Measurements from ENCODE around the gene GRIK5. TPM values are rescaled to one million over a fixed set of nuclear protein-coding genes. Genes with fewer than 3 reads are reported as not detected.

The GRIK5 gene
- total RNA-seq, 1 donor from 2014 or later, result 0.37 TPM

DNA sequence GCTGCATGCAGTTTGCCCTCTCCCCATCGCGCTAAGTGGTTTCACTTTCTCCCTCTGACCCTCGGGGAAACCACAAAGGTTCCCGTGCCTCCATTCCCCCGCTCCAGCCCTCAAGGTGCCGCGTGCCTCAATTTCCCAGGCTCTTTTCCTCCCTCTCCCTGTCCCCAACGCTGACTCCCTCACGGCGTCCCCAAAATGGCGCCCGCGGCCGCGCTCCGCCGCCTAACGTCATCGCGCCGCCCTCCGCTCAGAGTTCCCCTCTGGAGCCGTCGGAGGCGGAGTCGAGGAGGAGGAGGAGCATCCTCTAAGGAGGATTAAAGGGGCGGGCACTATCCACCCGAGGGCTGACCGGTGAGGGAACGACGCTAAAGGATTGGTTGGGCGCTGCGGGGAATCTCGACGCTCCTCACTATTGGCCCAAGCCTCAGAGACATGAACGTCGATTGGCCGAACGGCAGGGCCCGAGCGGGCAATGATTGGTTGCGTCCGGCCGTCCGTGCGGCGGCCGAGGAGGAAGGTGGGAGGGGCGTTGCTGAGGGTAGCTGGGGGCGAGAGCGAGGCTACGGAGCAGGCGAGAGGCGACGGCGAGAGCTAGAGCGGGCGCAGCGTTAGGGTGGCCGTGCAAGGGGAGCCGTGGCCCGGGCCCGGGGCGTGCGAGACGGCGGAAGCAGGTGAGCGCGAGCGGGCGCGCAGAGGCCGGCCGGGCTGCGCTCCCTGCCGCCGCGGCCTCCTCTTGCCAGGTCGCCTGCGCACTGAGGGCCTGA is 5.8 kb upstream of the GRIK5 start, which contains the start of gene ZNF574:
ZNF574 (plus strand) TSS at position 551 of the 764 bp plus-strand sequence. CDS start 2,441 bp downstream, outside the sequence.
- Mint-ChIP-seq H3K9me3 (ENCODE audit: low read depth) (no peaks in the 10 kb centered on the region), H3K27ac (ENCODE audit: unreplicated experiment) (peak within 1 kb of the TSS; percentile 100), H3K36me3 (ENCODE audit: low read depth) (peaks cover 10% of the 10 kb centered on the region), H3K27me3 (ENCODE audit: low read depth) (no peaks in the 10 kb centered on the region), H3K4me3 (ENCODE audit: unreplicated experiment) (peak within 1 kb of the TSS; percentile 96), H3K4me1 (ENCODE audit: low read depth) (peaks cover 45% of the 10 kb centered on the region)
- peak; percentile 99 for DNase-seq (ENCODE audit: low spot score)
- TF ChIP-seq CTCF (IDR thresholded peaks at IDR 0.05), result no peak

DNA sequence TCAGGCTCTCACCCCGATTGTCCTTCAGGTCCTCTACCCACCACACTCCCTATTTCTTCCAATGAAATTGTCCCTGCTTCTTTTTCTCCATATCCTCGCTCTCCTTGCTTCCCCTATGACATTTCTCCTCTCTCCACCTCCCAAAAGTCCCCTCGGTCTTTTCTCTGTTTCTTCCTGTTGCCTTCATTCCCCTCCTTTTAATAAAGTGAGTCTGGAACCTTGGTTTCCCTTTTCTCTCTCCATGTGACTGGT is 5.3 kb upstream of the GRIK5 start:
- Mint-ChIP-seq H3K36me3 (ENCODE audit: low read depth) (peaks cover 10% of the 10 kb centered on the region), H3K27ac (ENCODE audit: unreplicated experiment) (peak overlapping the region; percentile 100), H3K9me3 (ENCODE audit: low read depth) (no peaks in the 10 kb centered on the region), H3K4me3 (ENCODE audit: unreplicated experiment) (peak overlapping the region; percentile 96), H3K27me3 (ENCODE audit: low read depth) (peaks cover 4% of the 10 kb centered on the region), H3K4me1 (ENCODE audit: low read depth) (peaks cover 45% of the 10 kb centered on the region)
- TF ChIP-seq CTCF (IDR thresholded peaks at IDR 0.05), result no peak
- no peak for DNase-seq (ENCODE audit: low spot score)

DNA sequence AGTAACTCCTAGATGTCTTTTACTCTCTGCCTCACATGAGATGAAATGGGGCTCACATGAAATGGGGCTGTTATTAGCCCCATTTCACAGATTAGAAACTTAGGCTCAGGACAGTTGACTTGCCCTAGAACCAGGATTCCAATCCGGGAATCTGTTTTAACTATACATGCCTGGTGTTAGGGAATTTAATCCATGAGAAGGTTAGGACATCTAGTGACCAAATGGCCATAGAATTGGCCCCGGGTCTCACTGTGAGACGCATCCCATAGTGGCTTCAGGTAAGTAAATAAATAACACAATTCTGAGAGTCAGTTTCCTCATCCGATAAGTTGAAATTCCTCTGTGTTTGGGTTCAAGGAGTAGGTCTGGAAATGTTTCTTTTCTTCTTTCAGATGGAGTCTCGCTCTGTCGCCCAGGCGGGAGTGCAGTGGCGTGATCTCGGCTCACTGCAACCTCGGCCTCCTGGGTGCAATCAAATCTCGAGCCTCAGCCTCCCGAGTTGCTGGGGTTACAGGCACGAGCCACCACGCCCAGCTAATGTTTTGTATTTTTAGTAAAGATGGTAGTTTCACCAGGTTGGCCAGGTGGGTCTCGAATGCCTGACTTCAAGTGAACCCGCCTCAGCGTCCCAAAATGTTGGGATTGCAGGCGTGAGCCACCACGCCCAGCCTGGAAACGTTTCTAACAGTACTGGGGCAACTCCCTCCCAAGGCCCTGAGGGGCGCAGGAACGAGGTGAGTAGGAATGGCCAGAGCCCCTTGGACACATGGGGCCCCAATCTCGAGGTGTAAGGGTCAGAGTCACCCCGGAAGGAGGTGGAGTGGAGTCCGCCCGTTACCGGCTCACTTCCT is 4.7 kb upstream of the GRIK5 start:
- Mint-ChIP-seq H3K27ac (ENCODE audit: unreplicated experiment) (peak overlapping the region; percentile 100), H3K4me1 (ENCODE audit: low read depth) (peaks cover 45% of the 10 kb centered on the region), H3K36me3 (ENCODE audit: low read depth) (peaks cover 10% of the 10 kb centered on the region), H3K9me3 (ENCODE audit: low read depth) (no peaks in the 10 kb centered on the region), H3K27me3 (ENCODE audit: low read depth) (peaks cover 4% of the 10 kb centered on the region), H3K4me3 (ENCODE audit: unreplicated experiment) (peak overlapping the region; percentile 96)
- no peak for TF ChIP-seq CTCF (IDR thresholded peaks at IDR 0.05)
- no peak for DNase-seq (ENCODE audit: low spot score)

DNA sequence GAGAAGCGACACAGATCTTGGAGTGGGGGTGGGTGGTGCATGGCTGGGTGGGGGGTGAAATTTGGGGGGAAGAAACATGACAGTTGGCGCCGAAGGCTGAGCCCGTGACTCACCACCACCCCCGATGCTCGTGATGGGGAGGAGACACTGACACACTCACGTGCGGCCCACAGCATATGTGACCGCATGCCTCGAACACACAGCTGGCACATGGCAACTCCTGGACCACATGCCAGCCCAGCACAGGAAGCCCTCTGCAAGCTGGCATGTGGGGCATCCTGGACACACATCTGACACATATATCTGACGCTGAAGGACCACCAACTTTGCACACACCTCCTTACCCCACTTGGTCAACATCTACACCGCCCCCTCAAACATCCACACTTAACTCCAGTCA is 1.2 kb upstream of the GRIK5 start:
- peaks cover 4% of the 10 kb centered on the region for H3K27me3 Mint-ChIP-seq (ENCODE audit: low read depth)
- H3K36me3 Mint-ChIP-seq (ENCODE audit: low read depth), result peaks cover 3% of the 10 kb centered on the region
- no peak for TF ChIP-seq CTCF (IDR thresholded peaks at IDR 0.05)
- peaks cover 16% of the 10 kb centered on the region for H3K4me1 Mint-ChIP-seq (ENCODE audit: low read depth)
- no peak overlapping the region for H3K4me3 Mint-ChIP-seq (ENCODE audit: unreplicated experiment)
- no peak for DNase-seq (ENCODE audit: low spot score)
- no peak overlapping the region for H3K27ac Mint-ChIP-seq (ENCODE audit: unreplicated experiment)
- H3K9me3 Mint-ChIP-seq (ENCODE audit: low read depth), result no peaks in the 10 kb centered on the region

DNA sequence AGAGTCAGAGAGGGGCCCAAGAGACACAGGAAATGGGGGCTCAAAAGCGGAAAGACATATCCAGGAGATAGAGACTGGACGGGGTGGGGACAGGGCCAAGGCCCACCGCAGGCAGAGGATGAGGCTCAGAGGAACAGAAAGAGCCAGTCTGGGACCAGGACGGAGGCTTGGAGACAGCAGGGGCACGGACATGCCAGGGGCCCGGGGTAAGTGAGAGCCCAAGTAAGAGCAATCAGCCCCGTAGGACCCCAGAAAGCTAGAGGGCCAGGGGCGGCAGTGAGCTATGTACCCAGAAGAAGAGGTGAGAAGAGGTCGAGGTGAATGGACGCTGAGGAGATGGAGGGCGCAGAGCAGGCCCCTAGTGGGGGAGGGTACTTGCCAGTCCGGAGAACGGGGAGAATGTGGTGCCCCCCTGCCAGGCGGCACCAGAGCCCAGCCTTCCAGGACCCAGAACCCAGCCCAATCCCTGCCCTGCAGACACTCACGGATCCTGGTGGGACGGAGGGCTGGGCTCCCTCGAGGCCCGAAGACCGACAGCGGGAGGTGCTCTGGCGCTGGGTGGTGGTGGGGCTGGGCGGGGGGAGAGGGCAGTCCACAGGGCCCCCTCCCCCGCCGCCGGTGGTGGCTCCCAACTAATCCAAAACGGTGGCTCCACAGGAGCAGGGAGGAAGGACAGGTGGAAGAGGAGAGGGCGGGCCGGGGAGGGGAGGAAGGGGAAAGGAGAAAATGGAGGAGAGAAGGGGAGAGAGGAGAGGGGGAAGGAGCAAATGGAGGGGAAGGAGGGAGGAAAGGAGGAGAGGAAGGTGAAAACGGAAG is 1.0 kb downstream of the GRIK5 start:
- TF ChIP-seq CTCF (IDR thresholded peaks at IDR 0.05), result no peak
- Mint-ChIP-seq H3K9me3 (ENCODE audit: low read depth) (no peaks in the 10 kb centered on the region), H3K4me1 (ENCODE audit: low read depth) (no peaks in the 10 kb centered on the region), H3K4me3 (ENCODE audit: unreplicated experiment) (no peak overlapping the region), H3K27me3 (ENCODE audit: low read depth) (peaks cover 11% of the 10 kb centered on the region), H3K27ac (ENCODE audit: unreplicated experiment) (no peak overlapping the region), H3K36me3 (ENCODE audit: low read depth) (peaks cover 2% of the 10 kb centered on the region)
- no peak for DNase-seq (ENCODE audit: low spot score)

All from chondrocyte (in vitro differentiated cells).